OCI-LY3 (cell line): ENCODE measurements around the gene RERE.
A peak's percentile ranks its signal among the peaks of the same experiment; 100 is the strongest.

ENCODE experiments used
- H2AFZ ChIP-seq: fragments of 200-600, 300-600 bp; shearing (Covaris generic); 2 replicates; pipeline ENCODE4 v1.6.0; 2014; ENCODE audit warnings: antibody characterized with exemption, low read depth, low read length
- H3K27ac ChIP-seq: fragments of 200-600, 300-600 bp; sonication (generic); 2 replicates; pipeline ENCODE4 v1.5.1; 2014; ENCODE audit warnings: mild to moderate bottlenecking, low read length, moderate library complexity, mixed read lengths
- H3K27me3 ChIP-seq: fragments of 200-600, 300-600 bp; sonication (generic); 2 replicates; pipeline ENCODE4 v1.6.1; 2014; ENCODE audit warnings: low read depth, low read length, mixed read lengths
- H3K36me3 ChIP-seq: fragments of 200-600, 300-600 bp; sonication (generic); replicated peaks from 2 replicates; pipeline ENCODE3; 2014; ENCODE audit warnings: low read depth, low read length, mixed read lengths
- H3K4me1 ChIP-seq: fragments of 300-600, 200-600 bp; sonication (generic); 2 replicates; pipeline ENCODE4 v1.6.1; 2014; ENCODE audit warnings: low read length, mixed read lengths
- H3K4me2 ChIP-seq: fragments of 200-600, 300-600 bp; sonication (generic); 2 replicates; pipeline ENCODE4 v1.6.1; 2014; ENCODE audit warnings: low read length, mixed read lengths
- H3K4me3 ChIP-seq: fragments of 300-600, 200-600 bp; sonication (generic); 2 replicates; pipeline ENCODE4 v1.5.1; 2014; ENCODE audit warnings: antibody characterized with exemption, mild to moderate bottlenecking, low read length, moderate library complexity
- H3K79me2 ChIP-seq: fragments of 300-600, 200-600 bp; shearing (Covaris generic); 2 replicates; pipeline ENCODE4 v1.6.1; 2014; ENCODE audit warnings: mild to moderate bottlenecking, low read length, mixed read lengths
- H3K9ac ChIP-seq: fragments of 300-600, 200-600 bp; shearing (Covaris generic); 2 replicates; pipeline ENCODE4 v1.6.0; 2014; ENCODE audit warnings: mild to moderate bottlenecking, low read length, moderate library complexity
- H3K9me3 ChIP-seq: fragments of 200-600, 300-600 bp; shearing (Covaris generic); 2 replicates; pipeline ENCODE4 v1.6.1; 2014; ENCODE audit warnings: low read length, mixed read lengths; ENCODE audit not compliant: insufficient read depth
- H4K20me1 ChIP-seq: fragments of 200-600, 300-600 bp; sonication (generic); 2 replicates; pipeline ENCODE4 v1.6.1; 2016; ENCODE audit warnings: low read length, mixed read lengths; ENCODE audit not compliant: insufficient read depth
- CTCF ChIP-seq: fragments of 200-600, 300-600 bp; sonication (generic); IDR thresholded peaks from 2 replicates; pipeline ENCODE4 v1.5.1; 2014; ENCODE audit warnings: antibody characterized with exemption, low read length, low read depth
- EZH2phosphoT487 ChIP-seq: fragments of 200-600 bp; shearing (Covaris generic); IDR thresholded peaks from 2 replicates; pipeline ENCODE4 v1.6.1; 2018; ENCODE audit warnings: antibody characterized with exemption, mixed run types, low read depth

Gene RERE

DNA sequence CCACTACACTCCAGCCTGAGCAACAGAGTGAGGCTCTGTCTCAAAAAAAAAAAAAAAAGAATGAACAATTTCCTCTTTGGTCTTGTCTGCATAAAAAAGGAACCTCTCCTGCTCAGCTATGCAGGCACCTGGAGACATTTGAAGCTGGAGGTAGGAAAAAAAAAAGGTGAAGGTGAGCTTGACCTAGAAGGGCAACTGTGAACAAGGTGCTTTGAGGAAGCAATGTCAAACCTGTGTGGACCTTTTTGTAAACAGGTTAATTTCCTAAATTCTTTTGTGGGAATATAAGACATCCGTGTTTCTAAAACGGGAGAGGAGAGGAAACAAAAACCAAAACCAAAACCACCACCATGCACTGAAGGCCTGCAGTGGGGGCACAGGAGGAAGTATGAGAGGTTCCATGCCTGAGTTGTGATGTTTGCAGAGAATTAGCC lies 422.0 kb downstream of the RERE start:
- peak overlapping the region; percentile 55 for H3K4me3 ChIP-seq
- H3K4me2 ChIP-seq = peak overlapping the region; percentile 76
- no peak for TF ChIP-seq EZH2phosphoT487
- TF ChIP-seq CTCF = no peak
- H3K4me1 ChIP-seq = peaks cover 52% of the 10 kb centered on the region
- H3K9me3 ChIP-seq = no peaks in the 10 kb centered on the region
- peaks cover 12% of the 10 kb centered on the region; the same call in 1 of the 2 replicates for H4K20me1 ChIP-seq
- no peaks in the 10 kb centered on the region for H3K27me3 ChIP-seq
- peak overlapping the region; percentile 19 for H3K9ac ChIP-seq
- peak overlapping the region; percentile 86 for H3K27ac ChIP-seq
- H2AFZ ChIP-seq = no peak overlapping the region
- H3K36me3 ChIP-seq = peaks cover 16% of the 10 kb centered on the region
- peaks cover 21% of the 10 kb centered on the region for H3K79me2 ChIP-seq

GRCh38 chr1:8394456-8395321 lies 422.8 kb downstream of the RERE start:
- H3K27me3 ChIP-seq = no peaks in the 10 kb centered on the region
- H3K36me3 ChIP-seq = peaks cover 16% of the 10 kb centered on the region
- peak overlapping the region; percentile 76 for H3K4me2 ChIP-seq
- H3K27ac ChIP-seq = peak overlapping the region; percentile 86
- H3K4me1 ChIP-seq = peaks cover 52% of the 10 kb centered on the region
- H3K79me2 ChIP-seq = peaks cover 21% of the 10 kb centered on the region
- H3K9ac ChIP-seq = no peak overlapping the region
- H2AFZ ChIP-seq = no peak overlapping the region
- TF ChIP-seq EZH2phosphoT487 (no peak), CTCF (no peak)
- no peak overlapping the region for H3K4me3 ChIP-seq
- no peaks in the 10 kb centered on the region for H3K9me3 ChIP-seq
- H4K20me1 ChIP-seq = peaks cover 16% of the 10 kb centered on the region; the same call in 1 of the 2 replicates

- H4K20me1 ChIP-seq = peaks cover 12% of the 10 kb centered on the region
- H3K4me3 ChIP-seq = no peak overlapping the region
These were observed 424.9 kb downstream of the RERE start for GRCh38 chr1:8392522-8392921.

More at GRCh38 chr1:8392522-8392921, 424.9 kb downstream of the RERE start:
- peaks cover 23% of the 10 kb centered on the region for H3K79me2 ChIP-seq
- no peaks in the 10 kb centered on the region for H3K9me3 ChIP-seq
- H3K4me1 ChIP-seq = peaks cover 38% of the 10 kb centered on the region
- H3K27me3 ChIP-seq = no peaks in the 10 kb centered on the region
- H2AFZ ChIP-seq = no peak overlapping the region
- H3K4me2 ChIP-seq = no peak overlapping the region
- no peak for TF ChIP-seq CTCF
- no peak for TF ChIP-seq EZH2phosphoT487
- H3K36me3 ChIP-seq = peaks cover 14% of the 10 kb centered on the region
- no peak overlapping the region for H3K9ac ChIP-seq
- H3K27ac ChIP-seq = no peak overlapping the region
